Activated CD8-positive, alpha-beta T cell treated with anti-CD3 and anti-CD28 coated beads, Interleukin-2, amount 10 ng/mL, durations not matched to agents 7 days and 5 days (primary cell): Measurements from ENCODE around the gene CLEC11A. TPM values are rescaled to one million over a fixed set of nuclear protein-coding genes. Genes with fewer than 3 reads are reported as not detected.

Experiments used
- ATAC-seq: fragments of 150-1000 bp; cut with Tn5 transposase; one replicate; pipeline ENCODE4 v1.10.0; 2021; ENCODE audit warnings: moderate library complexity
- CTCF ChIA-PET: fragments of 350-600 bp; sonication (Branson Sonifier 250); formaldehyde crosslinking; loops from one replicate; lab custom pipeline; 2021; ENCODE audit warnings: antibody characterized with exemption; lab: Charles Lee
- POLR2A ChIA-PET: fragments of 350-600 bp; sonication (Branson Sonifier 250); formaldehyde crosslinking; loops from one replicate; lab custom pipeline; 2021; ENCODE audit warnings: antibody characterized with exemption; lab: Charles Lee
- DNase-seq: peaks from one replicate; pipeline ENCODE4 v3.0.0-alpha.2; 2020
- H3K27ac Mint-ChIP-seq: one replicate; pipeline ENCODE4 v1.8.0; 2021; ENCODE audit warnings: mild to moderate bottlenecking, mixed read lengths
- H3K27me3 Mint-ChIP-seq: one replicate; pipeline ENCODE4 v1.8.0; 2021; ENCODE audit warnings: low read depth, mixed read lengths
- H3K36me3 Mint-ChIP-seq: one replicate; pipeline ENCODE4 v1.8.0; 2021; ENCODE audit warnings: low read depth, mixed read lengths
- H3K4me1 Mint-ChIP-seq: one replicate; pipeline ENCODE4 v1.8.0; 2021; ENCODE audit warnings: low read depth, mixed read lengths
- H3K4me3 Mint-ChIP-seq: one replicate; pipeline ENCODE4 v1.8.0; 2021; ENCODE audit warnings: mild to moderate bottlenecking, mixed read lengths
- H3K9me3 Mint-ChIP-seq: one replicate; pipeline ENCODE4 v1.8.0; 2022; ENCODE audit warnings: mixed read lengths; ENCODE audit not compliant: insufficient read depth
- total RNA-seq, 2 experiments: library from RNA; stranded (reverse); gene quantifications; one replicate each; pipeline ENCODE4 v1.2.3, GENCODE V29; 2021

The CLEC11A gene
- total RNA-seq, 2 experiments from 2014 or later: 1.4 to 2.3 TPM

DNA sequence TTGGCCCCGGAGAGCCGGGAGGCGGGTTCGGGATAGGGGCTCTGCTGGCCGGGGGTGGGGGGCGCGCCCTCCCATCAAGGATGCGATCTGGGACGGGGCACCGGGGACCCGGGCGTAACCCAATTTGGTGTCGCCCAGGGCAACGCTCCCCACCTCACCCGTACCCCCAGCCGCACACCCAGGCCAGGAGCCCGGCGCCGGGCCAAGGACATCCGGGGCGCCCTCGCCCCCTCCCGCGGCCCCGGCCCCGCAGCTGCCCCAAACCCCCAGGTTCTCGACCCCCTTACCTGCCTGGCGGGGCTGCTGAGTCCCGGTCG, 4.1 kb upstream of the CLEC11A start:
- CTCF ChIA-PET: interaction anchor here (0.6 kb wide), 1 partner anchor 47 kb away, joined by 3 read pairs; no protein-coding TSS in a partner anchor
- Mint-ChIP-seq H3K27ac (no peak overlapping the region), H3K36me3 (no peaks in the 10 kb centered on the region), H3K4me1 (peaks cover 7% of the 10 kb centered on the region), H3K27me3 (peaks cover 58% of the 10 kb centered on the region), H3K9me3 (no peaks in the 10 kb centered on the region), H3K4me3 (no peak overlapping the region)
- DNase-seq (no peak), ATAC-seq (no peak)
- POLR2A ChIA-PET: no interaction called here

DNA sequence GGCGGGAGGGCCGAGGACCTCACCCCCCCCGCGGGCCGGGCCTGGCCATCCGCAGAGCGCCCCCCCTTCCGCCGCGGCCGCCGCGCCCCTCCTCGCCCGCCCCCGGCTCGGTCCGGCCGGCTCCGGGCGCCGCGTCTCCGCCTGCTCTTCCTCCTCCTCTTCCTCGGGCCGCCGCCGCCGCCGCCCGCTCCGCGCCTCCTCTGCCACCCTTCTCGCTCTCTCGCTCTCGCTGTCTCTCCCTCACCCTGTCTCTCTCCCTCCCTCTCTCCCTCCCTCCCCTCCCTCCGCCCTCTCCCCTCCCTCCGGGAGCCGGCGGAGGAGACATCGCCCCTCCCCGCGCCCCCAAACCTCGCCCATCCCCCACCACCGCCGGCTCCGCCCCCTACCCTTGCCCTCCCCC, 3.6 kb upstream of the CLEC11A start, which contains the start of gene SHANK1:
Gene SHANK1, minus strand, starts transcription at position 237 of the 400 bp plus-strand sequence. CDS start 2,883 bp downstream, outside the sequence.
- DNase-seq (no peak), ATAC-seq (no peak)
- Mint-ChIP-seq H3K27me3 (peaks cover 60% of the 10 kb centered on the region), H3K4me1 (peaks cover 10% of the 10 kb centered on the region), H3K9me3 (no peaks in the 10 kb centered on the region), H3K36me3 (no peaks in the 10 kb centered on the region), H3K27ac (no peak within 1 kb of the TSS), H3K4me3 (no peak within 1 kb of the TSS)
- ChIA-PET POLR2A (no interaction called here), CTCF (interaction anchor here (1.3 kb wide), 1 partner anchor 202 kb away, joined by 3 read pairs; no protein-coding TSS in a partner anchor)

DNA sequence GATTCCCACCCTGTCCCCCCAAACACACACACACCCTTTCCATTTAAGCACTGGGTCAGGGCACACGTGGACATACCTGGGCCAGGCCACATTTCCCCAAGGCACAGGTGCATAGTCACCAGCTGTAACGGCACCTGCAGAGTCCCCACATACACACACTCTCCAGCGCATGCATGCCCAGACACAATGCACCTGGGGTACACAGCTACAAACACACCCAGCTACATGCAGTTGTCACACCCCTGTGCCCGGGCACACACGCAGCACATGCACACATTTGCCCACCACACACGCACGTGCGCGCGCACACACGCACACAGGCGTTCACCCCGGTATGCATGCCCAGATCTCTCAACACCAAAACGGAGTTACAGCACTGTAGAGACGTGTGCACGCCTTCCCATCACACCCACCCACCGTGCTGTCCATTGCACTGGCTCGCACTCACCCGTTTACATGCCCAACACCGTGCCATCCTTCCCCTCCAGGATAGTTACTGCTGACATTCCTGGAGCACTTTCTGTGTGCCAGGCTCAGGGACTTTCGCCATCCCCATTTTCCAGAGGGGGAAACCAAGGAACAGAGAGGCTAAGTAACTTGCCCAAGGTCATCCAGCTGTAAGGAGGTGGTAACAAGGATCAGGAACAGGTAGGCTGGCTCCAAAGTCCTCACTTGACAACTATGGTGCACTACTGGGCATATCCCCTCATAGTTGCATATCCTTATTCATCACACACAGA, 2.8 kb upstream of the CLEC11A start:
- Mint-ChIP-seq H3K4me1 (peaks cover 10% of the 10 kb centered on the region), H3K27ac (no peak overlapping the region), H3K27me3 (peaks cover 53% of the 10 kb centered on the region), H3K36me3 (no peaks in the 10 kb centered on the region), H3K9me3 (no peaks in the 10 kb centered on the region), H3K4me3 (no peak overlapping the region)
- ChIA-PET CTCF (interaction anchor here (1.3 kb wide), 1 partner anchor 201 kb away, joined by 3 read pairs; no protein-coding TSS in a partner anchor), POLR2A (no interaction called here)
- ATAC-seq (no peak), DNase-seq (no peak)

DNA sequence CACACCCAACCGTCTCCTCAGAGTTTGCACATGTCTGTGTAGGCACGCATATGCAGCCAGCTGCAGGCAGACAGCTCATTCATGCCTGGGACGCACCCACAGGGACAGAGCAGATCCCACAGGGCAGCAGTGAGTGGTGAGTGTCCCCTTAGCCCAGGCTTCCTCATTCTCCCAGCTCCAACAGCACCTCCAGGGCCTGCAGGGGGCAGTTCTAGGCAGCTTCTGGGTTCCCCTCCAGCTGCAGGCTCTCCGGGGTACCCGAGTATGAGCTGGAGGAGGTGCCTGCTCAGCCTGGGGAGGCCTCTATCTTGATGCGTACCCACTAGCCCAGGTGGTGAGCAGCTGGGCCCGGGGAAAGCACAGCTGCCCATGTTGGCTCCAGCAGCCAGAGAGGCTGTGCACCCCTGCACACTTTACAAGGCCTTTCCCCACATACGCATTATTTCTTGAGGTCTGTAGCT, 2.2 kb upstream of the CLEC11A start:
- H3K36me3 Mint-ChIP-seq: no peaks in the 10 kb centered on the region
- peaks cover 14% of the 10 kb centered on the region for H3K4me1 Mint-ChIP-seq
- no peak overlapping the region for H3K27ac Mint-ChIP-seq
- ChIA-PET POLR2A (no interaction called here), CTCF (interaction anchor here (1.3 kb wide), 1 partner anchor 201 kb away, joined by 3 read pairs; no protein-coding TSS in a partner anchor)
- ATAC-seq: no peak
- peaks cover 48% of the 10 kb centered on the region for H3K27me3 Mint-ChIP-seq
- DNase-seq: no peak
- H3K4me3 Mint-ChIP-seq: no peak overlapping the region
- H3K9me3 Mint-ChIP-seq: no peaks in the 10 kb centered on the region

DNA sequence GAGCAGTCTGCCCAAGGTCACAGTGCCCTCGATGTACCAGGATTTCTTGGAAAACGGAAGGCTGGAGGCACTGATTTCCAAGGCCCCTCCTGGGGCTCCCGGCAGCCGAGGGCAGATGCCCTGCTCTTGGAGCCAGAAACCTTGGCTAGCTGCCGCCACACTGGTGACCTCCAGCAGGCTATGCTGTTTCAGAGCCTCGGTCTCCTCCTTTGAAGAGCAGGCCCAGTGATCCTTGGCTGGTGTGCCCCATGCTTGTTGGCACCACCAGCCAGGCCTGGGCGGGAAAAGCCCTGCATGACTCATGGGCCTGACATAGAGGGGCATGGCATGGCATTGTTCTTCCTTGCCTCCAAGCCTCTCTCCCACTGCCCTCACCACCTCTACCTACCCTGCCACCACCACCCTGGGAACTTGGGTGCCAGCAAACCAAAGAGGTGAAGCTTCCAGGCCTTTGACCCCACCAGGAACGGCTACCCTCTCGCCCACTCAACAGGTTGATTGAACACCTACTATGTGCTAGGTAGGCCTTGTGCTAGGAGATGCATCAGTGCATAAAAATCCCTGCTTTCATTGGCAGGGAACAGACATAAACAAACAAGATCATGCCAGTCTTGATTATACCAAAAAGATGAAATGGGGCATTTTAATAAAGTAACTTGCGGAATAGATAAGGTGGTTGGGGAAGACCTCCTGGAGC, 1.6 kb upstream of the CLEC11A start:
- ChIA-PET POLR2A (no interaction called here), CTCF (no interaction called here)
- Mint-ChIP-seq H3K4me1 (peaks cover 19% of the 10 kb centered on the region), H3K27ac (no peak overlapping the region), H3K9me3 (no peaks in the 10 kb centered on the region), H3K27me3 (peaks cover 44% of the 10 kb centered on the region), H3K4me3 (no peak overlapping the region), H3K36me3 (no peaks in the 10 kb centered on the region)
- DNase-seq (no peak), ATAC-seq (no peak)

DNA sequence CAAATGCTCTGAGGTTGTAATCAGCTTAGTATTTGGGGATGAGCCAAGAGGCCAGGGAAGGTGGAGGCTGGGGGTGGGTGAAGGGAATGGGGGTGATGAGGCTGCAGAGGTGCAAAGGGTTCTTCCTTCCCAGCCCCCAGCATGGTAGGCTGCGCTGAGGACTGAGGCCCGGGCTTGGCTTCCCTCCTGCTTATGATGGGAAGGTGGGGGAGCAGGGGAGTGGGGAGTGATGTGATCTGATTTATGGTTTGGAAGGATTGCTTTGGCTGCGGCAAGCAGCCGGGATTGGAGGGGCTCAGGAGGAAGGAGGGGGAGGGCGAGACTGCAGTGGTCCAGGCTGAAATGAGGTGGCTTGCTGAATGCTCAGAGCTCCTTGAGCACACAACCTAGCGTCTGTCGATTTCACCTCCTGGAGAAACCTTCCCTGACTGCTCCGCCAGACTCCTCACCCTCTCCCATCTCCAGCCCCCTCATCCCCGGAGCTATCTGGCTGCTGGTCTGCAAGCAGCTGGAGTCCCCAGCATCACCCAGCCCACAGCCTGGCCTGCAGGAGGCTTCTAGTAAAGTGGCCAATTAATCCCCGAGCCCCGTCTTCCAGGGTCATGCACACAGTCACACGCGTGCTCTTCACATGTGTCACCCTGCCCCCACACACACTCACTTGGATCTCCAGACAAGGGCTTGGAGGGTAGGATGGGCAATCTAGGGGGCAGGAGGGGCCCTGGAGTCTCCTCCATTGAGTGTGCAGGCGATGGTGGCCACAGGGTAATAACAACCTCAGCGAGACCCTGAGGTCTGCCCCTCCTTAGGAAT, 757 bp upstream of the CLEC11A start:
- POLR2A ChIA-PET: no interaction called here
- DNase-seq (no peak), ATAC-seq (no peak)
- H3K27ac Mint-ChIP-seq: no peak overlapping the region
- no peak overlapping the region for H3K4me3 Mint-ChIP-seq
- peaks cover 23% of the 10 kb centered on the region for H3K4me1 Mint-ChIP-seq
- no peaks in the 10 kb centered on the region for H3K9me3 Mint-ChIP-seq
- H3K27me3 Mint-ChIP-seq: peaks cover 39% of the 10 kb centered on the region
- H3K36me3 Mint-ChIP-seq: no peaks in the 10 kb centered on the region
- CTCF ChIA-PET: interaction anchor here (1.0 kb wide), 1 partner anchor 200 kb away, joined by 3 read pairs; no protein-coding TSS in a partner anchor

DNA sequence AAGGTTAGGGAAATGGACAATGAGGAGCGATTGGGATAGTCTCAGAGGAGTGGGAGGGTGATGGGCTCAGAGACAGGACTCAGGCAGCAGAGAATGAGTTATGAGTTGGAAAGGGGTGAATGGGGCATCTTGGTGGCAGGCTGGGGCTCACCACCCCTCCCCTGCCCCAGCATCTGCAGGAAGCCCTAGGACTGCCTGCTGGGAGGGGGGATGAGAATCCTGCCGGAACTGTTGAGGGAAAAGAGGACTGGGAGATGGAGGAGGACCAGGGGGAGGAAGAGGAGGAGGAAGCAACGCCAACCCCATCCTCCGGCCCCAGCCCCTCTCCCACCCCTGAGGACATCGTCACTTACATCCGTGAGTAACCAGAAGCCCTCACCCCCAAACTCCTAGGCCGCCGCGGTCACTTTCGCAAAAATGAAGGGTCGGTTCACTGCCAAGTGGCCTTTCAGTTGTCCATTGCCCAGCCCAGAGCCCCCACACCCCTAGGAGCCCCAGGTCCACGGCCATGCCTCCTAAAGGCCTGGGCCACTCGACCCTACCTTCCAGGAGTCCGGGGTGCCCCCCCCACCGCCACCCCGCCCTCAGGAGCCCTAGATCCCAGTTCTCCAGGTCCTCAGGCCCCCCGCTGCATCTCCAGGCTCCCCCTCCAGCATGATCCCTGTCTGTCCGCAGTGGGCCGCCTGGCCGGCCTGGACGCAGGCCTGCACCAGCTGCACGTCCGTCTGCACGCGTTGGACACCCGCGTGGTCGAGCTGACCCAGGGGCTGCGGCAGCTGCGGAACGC, 764 bp downstream of the CLEC11A start:
- H3K27ac Mint-ChIP-seq: no peak overlapping the region
- peak overlapping the region; percentile 77 for H3K4me3 Mint-ChIP-seq
- ATAC-seq: no peak
- peaks cover 34% of the 10 kb centered on the region for H3K4me1 Mint-ChIP-seq
- no peak for DNase-seq
- peaks cover 33% of the 10 kb centered on the region for H3K27me3 Mint-ChIP-seq
- H3K36me3 Mint-ChIP-seq: no peaks in the 10 kb centered on the region
- ChIA-PET CTCF (interaction anchor here (0.8 to 1.6 kb wide), 7 partner anchors 19 to 576 kb away, joined by 3 to 15 read pairs (median 5); no protein-coding TSS in a partner anchor), POLR2A (interaction anchor here (0.7 to 1.3 kb wide), 4 partner anchors 59 to 358 kb away, joined by 3 to 6 read pairs (median 6); partner anchors contain the start of gene NAPSA)
- no peaks in the 10 kb centered on the region for H3K9me3 Mint-ChIP-seq

DNA sequence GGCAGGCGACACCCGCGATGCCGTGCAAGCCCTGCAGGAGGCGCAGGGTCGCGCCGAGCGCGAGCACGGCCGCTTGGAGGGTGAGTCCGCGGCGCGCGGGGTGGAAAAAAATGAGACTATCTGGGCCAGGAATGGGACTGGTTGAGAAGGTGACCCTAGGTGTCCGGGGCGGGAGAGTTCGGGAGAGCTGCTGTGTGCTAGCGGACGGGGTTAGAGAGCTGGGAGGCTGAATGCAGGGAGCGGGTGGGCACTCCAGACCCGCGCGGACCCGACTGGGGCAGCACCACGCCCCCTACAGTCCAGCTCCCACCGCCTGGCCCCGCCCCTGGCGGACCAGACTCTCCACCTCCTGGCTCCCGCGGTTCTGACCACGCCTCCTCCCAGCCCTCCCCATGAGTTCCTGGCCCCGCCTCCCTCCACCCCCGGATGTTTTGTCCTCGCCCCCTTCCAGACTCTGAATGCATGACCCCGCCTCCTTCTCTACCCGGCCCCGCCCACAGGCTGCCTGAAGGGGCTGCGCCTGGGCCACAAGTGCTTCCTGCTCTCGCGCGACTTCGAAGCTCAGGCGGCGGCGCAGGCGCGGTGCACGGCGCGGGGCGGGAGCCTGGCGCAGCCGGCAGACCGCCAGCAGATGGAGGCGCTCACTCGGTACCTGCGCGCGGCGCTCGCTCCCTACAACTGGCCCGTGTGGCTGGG, 1.5 kb downstream of the CLEC11A start:
- ATAC-seq (peak; percentile 88), DNase-seq (peak; percentile 99)
- Mint-ChIP-seq H3K4me3 (peak overlapping the region; percentile 77), H3K27me3 (peaks cover 35% of the 10 kb centered on the region), H3K9me3 (no peaks in the 10 kb centered on the region), H3K36me3 (no peaks in the 10 kb centered on the region), H3K4me1 (peaks cover 34% of the 10 kb centered on the region), H3K27ac (peak overlapping the region; percentile 89)
- CTCF ChIA-PET: interaction anchor here (0.8 to 1.6 kb wide), 15 partner anchors 9 to 577 kb away, joined by 3 to 15 read pairs (median 4); no protein-coding TSS in a partner anchor
- POLR2A ChIA-PET: interaction anchor here (0.6 to 1.3 kb wide), 6 partner anchors 60 to 1315 kb away, joined by 3 to 6 read pairs (median 4); partner anchors contain the start of genes NAPSA and NR1H2

DNA sequence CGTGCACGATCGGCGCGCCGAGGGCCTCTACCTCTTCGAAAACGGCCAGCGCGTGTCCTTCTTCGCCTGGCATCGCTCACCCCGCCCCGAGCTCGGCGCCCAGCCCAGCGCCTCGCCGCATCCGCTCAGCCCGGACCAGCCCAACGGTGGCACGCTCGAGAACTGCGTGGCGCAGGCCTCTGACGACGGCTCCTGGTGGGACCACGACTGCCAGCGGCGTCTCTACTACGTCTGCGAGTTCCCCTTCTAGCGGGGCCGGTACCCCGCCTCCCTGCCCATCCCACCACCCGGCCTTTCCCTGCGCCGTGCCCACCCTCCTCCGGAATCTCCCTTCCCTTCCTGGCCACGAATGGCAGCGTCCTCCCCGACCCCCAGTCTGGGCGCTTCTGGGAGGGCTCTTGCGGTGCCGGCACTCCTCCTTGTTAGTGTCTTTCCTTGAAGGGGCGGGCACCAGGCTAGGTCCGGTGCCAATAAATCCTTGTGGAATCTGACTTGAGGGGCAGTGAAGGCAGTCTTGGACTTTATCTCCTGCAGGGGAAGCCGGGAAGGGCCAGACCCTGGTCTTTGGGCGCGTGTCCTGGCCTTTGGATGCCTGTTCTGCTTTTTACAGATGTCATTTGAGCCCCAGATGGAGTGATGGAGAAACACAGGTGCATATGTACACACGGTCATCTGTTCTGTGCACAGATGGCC, 2.2 kb downstream of the CLEC11A start:
- DNase-seq (no peak), ATAC-seq (peak; percentile 66)
- POLR2A ChIA-PET: interaction anchor here (0.6 to 1.3 kb wide), 4 partner anchors 72 to 349 kb away, joined by 3 to 6 read pairs (median 5); partner anchors contain the start of gene NR1H2
- peaks cover 32% of the 10 kb centered on the region for H3K27me3 Mint-ChIP-seq
- CTCF ChIA-PET: interaction anchor here (0.8 to 1.6 kb wide), 13 partner anchors 10 to 377 kb away, joined by 3 to 15 read pairs (median 4); no protein-coding TSS in a partner anchor
- H3K4me1 Mint-ChIP-seq: peaks cover 33% of the 10 kb centered on the region
- H3K27ac Mint-ChIP-seq: peak overlapping the region; percentile 89
- no peaks in the 10 kb centered on the region for H3K9me3 Mint-ChIP-seq
- H3K4me3 Mint-ChIP-seq: peak overlapping the region; percentile 77
- no peaks in the 10 kb centered on the region for H3K36me3 Mint-ChIP-seq

DNA sequence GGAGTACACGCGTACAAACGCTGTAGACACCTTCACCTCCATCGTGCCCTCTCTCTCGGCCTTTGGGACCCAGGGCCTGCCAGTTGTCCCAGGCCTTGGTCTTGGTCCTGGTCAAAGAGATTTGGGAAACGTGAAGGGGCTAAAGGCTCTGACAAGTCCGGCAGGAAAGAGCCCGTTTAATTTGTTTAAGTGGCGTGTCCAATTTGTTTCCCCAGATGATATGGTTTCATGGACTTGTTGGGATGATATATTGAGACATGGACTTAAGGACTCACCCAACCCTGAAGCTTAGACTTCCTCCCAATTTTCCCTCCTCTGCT, 2.7 kb downstream of the CLEC11A start:
- ChIA-PET POLR2A (no interaction called here), CTCF (no interaction called here)
- H3K27me3 Mint-ChIP-seq: peaks cover 27% of the 10 kb centered on the region
- no peaks in the 10 kb centered on the region for H3K36me3 Mint-ChIP-seq
- peak overlapping the region; percentile 77 for H3K4me3 Mint-ChIP-seq
- no peak for ATAC-seq
- H3K27ac Mint-ChIP-seq: peak overlapping the region; percentile 89
- no peak for DNase-seq
- peaks cover 33% of the 10 kb centered on the region for H3K4me1 Mint-ChIP-seq
- H3K9me3 Mint-ChIP-seq: no peaks in the 10 kb centered on the region
